HG02870 (cell line): ENCODE measurements around the gene ABCC4.
A peak's percentile ranks its signal among the peaks of the same experiment; 100 is the strongest.
"Not testable (repeated sequence)": the region's sequence is repeated elsewhere in the genome, so short reads cannot be mapped to it uniquely, and the experiment has no call there.

ENCODE experiments used
- ATAC-seq: cut with Tn5 transposase; IDR thresholded peaks from one replicate; pipeline ENCODE4 v1.9.1; 2021; ENCODE audit warnings: mild to moderate bottlenecking, moderate library complexity; ENCODE audit not compliant: unreplicated experiment

ABCC4 gene

GRCh38 chr13:95298169-95298965 is 2.9 kb downstream of the ABCC4 start:
- ATAC-seq, result no peak

- ATAC-seq, result no peak
Measured at GRCh38 chr13:95296326-95296925, 4.8 kb downstream of the ABCC4 start.

GRCh38 chr13:95295026-95295425 is 6.2 kb downstream of the ABCC4 start:
- ATAC-seq, result no peak

- ATAC-seq, result no peak
Measured at GRCh38 chr13:95292622-95293021, 8.6 kb downstream of the ABCC4 start.

- ATAC-seq, result not testable (repeated sequence)
Measured at GRCh38 chr13:95289901-95290300, 11.3 kb downstream of the ABCC4 start.

GRCh38 chr13:95289020-95289444 is 12.2 kb downstream of the ABCC4 start:
- ATAC-seq, result no peak

GRCh38 chr13:95284436-95284835 is 16.8 kb downstream of the ABCC4 start:
- no peak for ATAC-seq

GRCh38 chr13:95279016-95279415 is 22.2 kb downstream of the ABCC4 start:
- no peak for ATAC-seq

GRCh38 chr13:95276037-95276505 is 25.2 kb downstream of the ABCC4 start:
- ATAC-seq, result no peak

- ATAC-seq, result no peak
Measured at GRCh38 chr13:95275322-95276036, 25.8 kb downstream of the ABCC4 start.

- not testable (repeated sequence) for ATAC-seq
Measured at GRCh38 chr13:95273592-95274132, 27.6 kb downstream of the ABCC4 start.

GRCh38 chr13:95272076-95272475 is 29.2 kb downstream of the ABCC4 start:
- ATAC-seq, result not testable (repeated sequence)

GRCh38 chr13:95269756-95270155 is 31.5 kb downstream of the ABCC4 start:
- no peak for ATAC-seq

GRCh38 chr13:95268343-95269065 is 32.7 kb downstream of the ABCC4 start:
- not testable (repeated sequence) for ATAC-seq

- no peak for ATAC-seq
Measured at GRCh38 chr13:95267662-95268342, 33.4 kb downstream of the ABCC4 start.

- ATAC-seq, result no peak
Measured at GRCh38 chr13:95264225-95264624, 37.0 kb downstream of the ABCC4 start.

GRCh38 chr13:95262837-95263384 is 38.3 kb downstream of the ABCC4 start:
- no peak for ATAC-seq

- ATAC-seq, result no peak
Measured at GRCh38 chr13:95261956-95262355, 39.3 kb downstream of the ABCC4 start.

- peak; percentile 76 for ATAC-seq
Measured at GRCh38 chr13:95260031-95260525, 41.2 kb downstream of the ABCC4 start.
